Neural crest cell (in vitro differentiated cells): Measurements from ENCODE around the gene TMEM207. TPM values are rescaled to one million over a fixed set of nuclear protein-coding genes. Genes with fewer than 3 reads are reported as not detected.

Experiments used
- DNase-seq: peaks from one replicate; pipeline ENCODE4 v3.0.0; 2021; ENCODE audit warnings: low read depth, mixed read lengths, low spot score
- H3K27ac Mint-ChIP-seq: one replicate; pipeline ENCODE4 v1.8.0; 2021; ENCODE audit warnings: mild to moderate bottlenecking, mixed read lengths; ENCODE audit not compliant: unreplicated experiment
- H3K27me3 Mint-ChIP-seq: 2 replicates; pipeline ENCODE4 v1.8.0; 2021; ENCODE audit warnings: low read depth, mild to moderate bottlenecking, mixed read lengths
- H3K36me3 Mint-ChIP-seq: 2 replicates; pipeline ENCODE4 v1.8.0; 2021; ENCODE audit warnings: low read depth, mild to moderate bottlenecking, mixed read lengths
- H3K4me1 Mint-ChIP-seq: 2 replicates; pipeline ENCODE4 v1.8.0; 2021; ENCODE audit warnings: mixed read lengths
- H3K4me3 Mint-ChIP-seq: one replicate; pipeline ENCODE4 v1.8.0; 2021; ENCODE audit warnings: mild to moderate bottlenecking, mixed read lengths
- H3K9me3 Mint-ChIP-seq: 2 replicates; pipeline ENCODE4 v1.8.0; 2021; ENCODE audit warnings: mixed read lengths
- total RNA-seq: library from RNA; stranded (reverse); gene quantifications from 2 replicates; pipeline ENCODE4 v1.2.1, GENCODE V29; 2021
- TF ChIP-seq, protein P1 (sequence below): fragments of 200-600 bp; sonication (generic); conservative IDR thresholded peaks from 2 replicates; pipeline ENCODE4 v1.5.0; 2021; ENCODE audit warnings: antibody characterized with exemption, mild to moderate bottlenecking

Gene TMEM207
- total RNA-seq, 1 donor from 2014 or later, result not detected

DNA sequence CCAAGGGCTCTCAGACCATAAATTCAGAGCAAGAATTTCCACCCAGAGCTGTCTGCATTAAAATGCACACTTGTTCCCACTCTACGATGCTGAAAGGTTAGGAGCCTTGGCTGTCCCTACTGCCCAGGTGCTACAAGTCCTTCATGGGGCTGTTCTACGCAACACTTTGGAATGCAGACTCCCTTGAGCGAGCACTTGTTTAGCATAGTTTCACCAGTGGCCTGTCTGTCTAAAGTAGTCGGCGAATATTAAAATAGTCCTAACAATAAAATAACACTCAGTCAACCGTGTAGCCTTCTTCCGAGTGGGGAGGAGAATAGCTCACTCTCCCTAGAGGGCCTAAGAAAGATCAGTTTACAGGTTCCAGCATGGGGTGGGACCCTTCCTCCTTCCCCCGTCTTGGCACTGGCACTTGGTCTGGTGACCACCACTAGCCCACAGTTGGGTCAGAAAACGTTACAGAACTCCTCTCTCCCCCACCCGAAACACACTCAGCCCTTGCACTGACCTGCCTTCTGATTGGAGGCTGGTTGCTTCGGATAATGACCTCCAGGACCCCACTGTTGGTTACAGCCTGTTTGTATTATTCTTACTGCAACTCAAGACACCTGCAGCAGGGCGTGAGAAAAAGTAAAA lies 62.0 kb downstream of the TMEM207 start, which contains the start of gene CLDN16:
TSS of gene CLDN16 (plus strand) at position 586 of the 636 bp plus-strand sequence. CDS start 167 bp downstream, outside the sequence.
- H3K9me3 Mint-ChIP-seq, result no peaks in the 10 kb centered on the region
- no peaks in the 10 kb centered on the region for H3K4me1 Mint-ChIP-seq
- DNase-seq, result no peak
- H3K36me3 Mint-ChIP-seq, result no peaks in the 10 kb centered on the region
- no peak within 1 kb of the TSS for H3K27ac Mint-ChIP-seq
- no peak within 1 kb of the TSS for H3K4me3 Mint-ChIP-seq
- TF ChIP-seq, protein P1, sequence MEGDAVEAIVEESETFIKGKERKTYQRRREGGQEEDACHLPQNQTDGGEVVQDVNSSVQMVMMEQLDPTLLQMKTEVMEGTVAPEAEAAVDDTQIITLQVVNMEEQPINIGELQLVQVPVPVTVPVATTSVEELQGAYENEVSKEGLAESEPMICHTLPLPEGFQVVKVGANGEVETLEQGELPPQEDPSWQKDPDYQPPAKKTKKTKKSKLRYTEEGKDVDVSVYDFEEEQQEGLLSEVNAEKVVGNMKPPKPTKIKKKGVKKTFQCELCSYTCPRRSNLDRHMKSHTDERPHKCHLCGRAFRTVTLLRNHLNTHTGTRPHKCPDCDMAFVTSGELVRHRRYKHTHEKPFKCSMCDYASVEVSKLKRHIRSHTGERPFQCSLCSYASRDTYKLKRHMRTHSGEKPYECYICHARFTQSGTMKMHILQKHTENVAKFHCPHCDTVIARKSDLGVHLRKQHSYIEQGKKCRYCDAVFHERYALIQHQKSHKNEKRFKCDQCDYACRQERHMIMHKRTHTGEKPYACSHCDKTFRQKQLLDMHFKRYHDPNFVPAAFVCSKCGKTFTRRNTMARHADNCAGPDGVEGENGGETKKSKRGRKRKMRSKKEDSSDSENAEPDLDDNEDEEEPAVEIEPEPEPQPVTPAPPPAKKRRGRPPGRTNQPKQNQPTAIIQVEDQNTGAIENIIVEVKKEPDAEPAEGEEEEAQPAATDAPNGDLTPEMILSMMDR, result no peak
- H3K27me3 Mint-ChIP-seq, result no peaks in the 10 kb centered on the region

DNA sequence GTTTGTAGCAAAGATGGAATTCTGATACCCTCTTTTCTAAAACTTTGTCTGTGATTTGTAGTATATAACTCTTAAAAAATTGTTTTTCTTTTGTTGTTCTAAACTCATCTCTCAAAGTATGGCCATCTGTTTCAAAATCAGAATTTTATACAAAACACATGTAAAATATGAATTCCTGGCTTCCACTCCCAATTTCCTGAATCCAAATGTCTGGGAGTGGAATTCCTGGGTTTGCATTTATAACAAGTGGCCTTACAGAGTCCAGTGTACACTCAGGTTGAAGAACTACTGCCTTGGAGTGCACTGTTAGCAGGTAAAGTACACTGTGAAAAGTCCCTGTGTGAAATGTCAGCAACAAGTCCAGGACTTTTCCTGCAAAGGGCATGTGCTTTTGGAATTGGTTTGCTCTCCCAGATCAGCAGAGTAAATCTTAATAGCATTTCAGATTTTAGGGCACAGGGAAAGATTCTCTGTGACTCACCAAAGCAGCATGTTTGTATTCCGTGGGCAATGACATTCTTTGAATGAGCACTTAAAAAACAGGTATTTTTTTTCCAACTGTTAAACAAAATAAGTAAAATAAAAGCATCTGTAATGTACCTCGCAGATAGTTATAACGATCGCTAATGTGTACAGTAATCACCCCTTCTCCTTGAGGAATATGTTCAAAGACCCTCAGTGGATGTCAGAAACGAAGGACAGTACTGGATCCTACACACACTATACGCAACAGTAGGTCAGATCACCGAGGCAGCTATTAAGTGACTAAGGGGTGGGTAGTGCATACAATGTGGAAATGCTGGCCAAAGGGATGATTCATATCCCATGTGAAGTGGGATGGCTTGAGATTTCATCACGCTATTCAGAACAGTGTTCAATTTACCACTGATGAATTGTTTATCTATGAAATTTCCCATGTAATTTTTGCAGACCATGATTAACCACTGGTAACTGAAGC lies 63.7 kb downstream of the TMEM207 start:
- DNase-seq, result no peak
- H3K27ac Mint-ChIP-seq, result no peak overlapping the region
- H3K4me1 Mint-ChIP-seq, result no peaks in the 10 kb centered on the region
- H3K9me3 Mint-ChIP-seq, result no peaks in the 10 kb centered on the region
- no peak overlapping the region for H3K4me3 Mint-ChIP-seq
- no peaks in the 10 kb centered on the region for H3K36me3 Mint-ChIP-seq
- H3K27me3 Mint-ChIP-seq, result no peaks in the 10 kb centered on the region
- TF ChIP-seq, protein P1, result no peak

DNA sequence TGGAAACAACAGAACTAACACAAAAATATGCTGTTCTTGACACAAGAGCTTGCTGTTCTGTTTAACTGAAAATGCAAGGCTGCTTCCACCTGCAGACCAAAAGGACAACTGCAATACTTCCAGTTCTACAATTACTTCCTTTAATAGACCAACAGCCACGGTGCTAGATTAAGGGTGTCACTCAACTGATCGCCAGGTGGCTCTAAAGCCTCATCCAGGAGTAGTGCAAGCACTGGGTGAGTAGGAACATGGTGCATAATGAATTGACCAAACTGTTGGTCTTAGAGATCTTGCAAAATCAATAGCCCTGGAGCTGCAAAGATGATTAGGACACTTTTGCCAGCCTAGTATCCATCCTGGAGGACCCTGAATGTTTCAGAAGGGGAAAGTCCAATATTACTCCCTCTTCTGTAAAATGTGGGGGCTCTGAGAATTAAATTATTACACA lies 65.4 kb downstream of the TMEM207 start:
- H3K4me1 Mint-ChIP-seq, result no peaks in the 10 kb centered on the region
- DNase-seq, result no peak

DNA sequence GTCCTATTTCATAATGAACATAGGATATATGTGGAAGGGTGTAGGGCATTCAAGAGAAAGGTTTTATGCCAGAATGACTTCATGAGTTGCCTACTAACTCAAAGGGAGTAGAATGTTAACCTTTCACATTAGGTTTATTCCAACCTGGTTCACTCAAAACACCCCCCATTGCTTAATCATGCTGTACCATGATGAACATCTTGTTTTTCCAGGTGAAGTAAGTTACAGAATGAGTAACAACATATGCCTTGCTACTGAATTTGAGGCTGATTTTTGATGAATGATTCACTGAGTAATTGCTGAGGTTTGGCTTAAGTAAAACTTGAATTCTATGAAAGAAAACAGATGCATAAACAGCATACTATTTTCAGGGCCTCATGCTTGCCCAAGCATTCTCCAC lies 67.6 kb downstream of the TMEM207 start:
- Mint-ChIP-seq H3K27me3 (no peaks in the 10 kb centered on the region), H3K9me3 (no peaks in the 10 kb centered on the region), H3K4me1 (no peaks in the 10 kb centered on the region), H3K36me3 (no peaks in the 10 kb centered on the region), H3K27ac (no peak overlapping the region), H3K4me3 (no peak overlapping the region)
- DNase-seq, result no peak
- TF ChIP-seq, protein P1, result no peak

More for the DNA sequence above, 65.4 kb downstream of the TMEM207 start:
- Mint-ChIP-seq H3K4me3 (no peak overlapping the region), H3K9me3 (no peaks in the 10 kb centered on the region), H3K27ac (no peak overlapping the region), H3K27me3 (no peaks in the 10 kb centered on the region), H3K36me3 (no peaks in the 10 kb centered on the region)
- TF ChIP-seq, protein P1, result no peak

DNA sequence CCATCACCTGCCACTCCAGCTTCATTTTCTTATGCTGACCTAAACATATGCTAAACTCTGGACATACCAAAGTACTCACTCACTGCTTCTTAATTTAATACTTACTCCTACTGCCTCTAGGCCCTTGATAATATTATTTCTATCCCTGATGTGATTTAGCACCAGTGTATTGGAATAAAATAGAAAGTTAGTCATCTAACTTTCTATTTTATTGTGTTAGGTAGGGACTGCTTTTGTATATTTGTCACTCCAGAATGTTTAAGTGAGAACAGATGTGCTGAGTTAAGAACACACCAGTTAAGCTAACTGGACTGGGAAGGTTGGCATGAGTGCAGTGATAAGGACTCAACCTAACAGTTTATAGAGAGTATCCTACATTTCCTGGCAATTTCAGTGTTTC lies 68.3 kb downstream of the TMEM207 start:
- Mint-ChIP-seq H3K9me3 (no peaks in the 10 kb centered on the region), H3K4me3 (no peak overlapping the region), H3K27ac (no peak overlapping the region), H3K36me3 (no peaks in the 10 kb centered on the region), H3K4me1 (no peaks in the 10 kb centered on the region), H3K27me3 (no peaks in the 10 kb centered on the region)
- no peak for DNase-seq
- TF ChIP-seq, protein P1, result no peak
